Ecto neural progenitor cell (in vitro differentiated cells): ENCODE results near the gene ZNF512.
"Not testable (repeated sequence)": the region's sequence is repeated elsewhere in the genome, so short reads cannot be mapped to it uniquely, and the experiment has no call there.

Source experiments
- DNase-seq: peaks from one replicate; pipeline ENCODE4 v3.0.0-alpha.2; 2018; ENCODE audit warnings: low spot score

ZNF512 gene, protein sequence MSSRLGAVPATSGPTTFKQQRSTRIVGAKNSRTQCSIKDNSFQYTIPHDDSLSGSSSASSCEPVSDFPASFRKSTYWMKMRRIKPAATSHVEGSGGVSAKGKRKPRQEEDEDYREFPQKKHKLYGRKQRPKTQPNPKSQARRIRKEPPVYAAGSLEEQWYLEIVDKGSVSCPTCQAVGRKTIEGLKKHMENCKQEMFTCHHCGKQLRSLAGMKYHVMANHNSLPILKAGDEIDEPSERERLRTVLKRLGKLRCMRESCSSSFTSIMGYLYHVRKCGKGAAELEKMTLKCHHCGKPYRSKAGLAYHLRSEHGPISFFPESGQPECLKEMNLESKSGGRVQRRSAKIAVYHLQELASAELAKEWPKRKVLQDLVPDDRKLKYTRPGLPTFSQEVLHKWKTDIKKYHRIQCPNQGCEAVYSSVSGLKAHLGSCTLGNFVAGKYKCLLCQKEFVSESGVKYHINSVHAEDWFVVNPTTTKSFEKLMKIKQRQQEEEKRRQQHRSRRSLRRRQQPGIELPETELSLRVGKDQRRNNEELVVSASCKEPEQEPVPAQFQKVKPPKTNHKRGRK

DNA sequence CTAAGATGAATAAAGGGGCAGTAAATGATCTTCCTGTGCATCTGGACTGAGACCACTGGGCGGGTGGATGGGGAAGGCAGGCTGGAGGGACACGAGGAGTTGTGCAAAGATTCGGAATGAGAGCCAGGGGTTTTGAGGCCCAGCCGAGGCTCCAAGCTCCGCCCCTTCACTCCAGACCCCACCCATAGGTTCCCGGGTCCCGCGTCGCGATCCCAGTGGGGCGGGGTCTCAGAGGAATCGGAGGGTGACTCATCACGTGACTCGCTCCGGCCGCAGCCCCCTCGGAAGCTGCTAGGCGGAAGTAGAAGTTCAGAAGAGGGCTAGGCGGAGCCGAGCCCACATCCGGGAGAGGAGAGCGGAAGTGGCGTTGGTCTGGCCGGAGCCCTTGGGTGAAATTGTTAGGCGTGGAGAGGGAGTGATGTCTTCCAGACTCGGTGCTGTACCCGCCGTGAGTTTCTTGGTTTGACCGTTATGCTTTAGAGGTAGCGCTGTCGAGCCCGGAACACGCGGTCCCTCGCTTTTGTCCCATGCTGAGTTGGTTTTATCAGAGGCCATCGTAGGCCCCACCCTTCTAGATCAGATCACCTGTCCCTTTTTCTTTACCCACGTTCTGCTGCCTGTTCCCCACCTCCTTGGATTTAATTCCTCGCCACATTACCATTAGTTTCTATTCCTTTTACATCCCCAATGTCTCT lies at the start of gene ZNF512:
Gene ZNF512, plus strand, starts transcription at position 348 of the 695 bp plus-strand sequence. Its CDS starts 71 bp downstream, at position 419.
- peak; percentile 95 for DNase-seq

DNA sequence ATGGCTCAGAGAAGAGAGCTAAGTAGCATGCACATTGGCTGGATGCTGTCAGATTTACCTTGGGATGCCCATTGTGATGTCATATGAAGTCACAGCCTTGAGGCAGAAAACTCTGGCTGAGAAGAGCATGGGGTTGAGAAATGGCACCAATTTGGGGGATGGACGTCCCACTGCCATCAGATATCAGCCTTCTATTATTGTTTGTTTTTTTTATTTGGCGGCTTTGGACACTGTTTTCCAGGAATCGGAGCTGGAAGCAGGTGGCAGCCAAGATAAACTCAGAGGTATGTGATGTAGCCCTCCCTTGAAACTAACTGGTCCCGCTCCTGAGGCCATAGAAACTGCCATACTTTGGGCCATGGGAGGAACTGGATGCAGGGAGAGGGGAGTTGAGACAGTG lies 45.6 kb upstream of the ZNF512 start:
- no peak for DNase-seq

DNA sequence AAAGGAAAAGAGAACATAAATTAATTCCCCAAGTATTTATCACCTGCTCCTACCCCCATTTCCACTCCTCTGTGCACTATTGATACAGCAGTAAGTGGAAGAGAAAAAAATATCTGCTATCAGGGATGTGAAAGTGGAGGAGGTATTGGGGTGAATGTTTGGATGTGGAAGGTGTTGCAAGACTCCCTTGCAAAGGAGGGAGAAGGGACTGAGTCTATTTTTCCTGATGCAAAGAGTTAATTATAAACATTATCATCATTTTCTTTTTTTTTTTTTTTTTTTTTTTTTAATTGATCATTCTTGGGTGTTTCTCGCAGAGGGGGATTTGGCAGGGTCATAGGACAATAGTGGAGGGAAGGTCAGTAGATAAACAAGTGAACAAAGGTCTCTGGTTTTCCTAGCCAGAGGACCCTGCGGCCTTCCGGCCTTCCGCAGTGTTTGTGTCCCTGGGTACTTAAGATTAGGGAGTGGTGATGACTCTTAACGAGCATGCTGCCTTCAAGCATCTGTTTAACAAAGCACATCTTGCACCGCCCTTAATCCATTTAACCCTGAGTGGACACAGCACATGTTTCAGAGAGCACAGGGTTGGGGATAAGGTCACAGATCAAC lies 43.9 kb upstream of the ZNF512 start:
- not testable (repeated sequence) for DNase-seq

DNA sequence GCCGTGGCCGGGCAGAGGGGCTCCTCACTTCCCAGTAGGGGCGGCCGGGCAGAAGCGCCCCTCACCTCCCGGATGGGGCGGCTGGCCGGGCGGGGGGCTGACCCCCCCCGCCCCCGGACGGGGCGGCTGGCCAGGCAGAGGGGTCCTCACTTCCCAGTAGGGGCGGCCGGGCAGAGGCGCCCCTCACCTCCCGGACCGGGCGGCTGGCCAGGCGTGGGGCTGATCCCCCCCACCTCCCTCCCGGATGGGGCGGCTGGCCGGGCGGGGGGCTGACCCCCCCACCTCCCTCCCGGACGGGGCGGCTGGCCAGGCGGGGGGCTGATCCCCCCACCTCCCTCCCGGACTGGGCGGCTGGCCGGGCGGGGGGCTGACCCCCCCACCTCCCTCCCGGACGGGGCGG lies 43.2 kb upstream of the ZNF512 start:
- not testable (repeated sequence) for DNase-seq

DNA sequence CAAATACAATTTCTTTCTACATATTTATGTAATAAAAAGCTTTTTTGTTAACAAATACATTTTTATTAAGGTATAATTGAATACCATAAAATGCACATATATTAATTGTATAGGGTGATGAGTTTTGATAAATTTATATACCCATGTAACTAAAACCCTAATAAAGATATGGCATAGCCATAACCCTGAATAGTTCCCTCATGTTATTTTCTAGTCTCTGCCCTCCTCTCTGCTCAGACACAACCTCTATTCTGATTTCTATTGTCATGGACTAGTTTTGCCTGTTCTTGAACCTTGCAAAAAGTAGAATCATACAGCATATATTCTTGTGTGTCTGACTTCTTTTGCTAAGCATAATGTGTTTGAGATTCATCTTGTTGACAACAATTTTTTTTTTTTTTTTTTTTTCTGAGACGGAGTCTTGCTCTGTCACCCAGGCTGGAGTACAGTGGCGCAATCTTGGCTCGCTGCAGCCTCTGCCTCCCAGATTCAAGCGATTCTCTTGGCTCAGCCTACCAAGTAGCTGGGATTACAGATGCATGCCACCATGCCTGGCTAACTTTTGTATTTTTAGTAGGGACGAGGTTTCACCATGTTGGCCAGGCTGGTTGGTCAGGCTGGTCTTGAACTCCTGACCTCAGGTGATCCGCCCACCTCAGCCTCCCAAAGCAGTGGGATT lies 38.6 kb upstream of the ZNF512 start:
- DNase-seq: no peak

DNA sequence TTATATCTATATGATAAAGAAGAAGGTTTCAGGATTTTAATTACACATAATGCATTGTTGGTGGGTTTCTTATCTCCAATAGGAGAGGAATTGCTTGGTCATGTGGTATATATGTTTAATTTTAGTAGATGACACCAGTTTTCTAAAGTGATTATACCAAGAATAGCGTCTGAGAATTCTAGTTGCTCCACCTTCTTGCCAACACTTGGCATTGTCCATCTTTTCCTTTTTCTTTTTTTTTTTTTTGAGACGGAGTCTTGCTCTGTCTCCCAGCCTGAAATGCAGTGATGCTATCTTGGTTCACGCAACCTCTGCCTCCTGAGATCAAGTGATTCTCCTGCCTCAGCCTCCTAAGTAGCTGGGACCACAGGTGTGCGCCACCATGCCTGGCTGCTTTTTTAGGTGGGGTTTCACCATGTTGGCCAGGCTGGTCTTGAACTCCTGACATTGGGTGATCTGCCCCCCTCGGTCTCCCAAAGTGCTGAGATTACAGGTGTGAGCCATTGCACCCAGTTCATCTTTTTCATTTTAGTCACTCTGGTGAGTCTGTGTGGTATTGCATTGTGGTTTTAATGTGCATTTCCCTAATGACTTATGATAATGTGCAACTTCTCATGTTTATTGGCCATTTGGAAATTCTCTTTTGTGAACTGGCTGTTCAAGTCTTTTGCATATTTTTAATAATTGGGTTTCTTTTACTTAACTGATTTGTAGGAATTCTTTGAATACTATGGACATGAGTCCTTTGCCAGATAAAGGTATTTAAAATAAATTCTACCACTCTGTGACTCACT lies 37.3 kb upstream of the ZNF512 start:
- DNase-seq: no peak

DNA sequence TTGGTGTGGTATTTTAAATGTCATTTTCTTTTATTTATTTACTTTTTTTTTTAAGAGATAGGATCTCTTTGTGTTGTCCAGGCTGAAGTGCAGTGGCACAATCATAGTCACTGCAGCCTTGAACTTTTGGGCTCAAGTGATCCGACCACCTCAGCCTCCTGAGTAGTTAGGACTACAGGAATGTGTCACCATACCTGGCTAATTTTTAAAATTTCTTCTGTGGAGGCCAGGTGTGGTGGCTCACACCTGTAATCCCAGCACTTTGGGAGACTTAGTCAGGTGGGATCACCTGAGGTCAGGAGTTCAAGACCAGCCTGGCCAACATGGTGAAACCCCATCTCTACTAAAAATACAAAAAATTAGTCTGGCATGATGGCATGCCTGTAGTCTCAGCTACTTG lies 33.5 kb upstream of the ZNF512 start:
- no peak for DNase-seq

DNA sequence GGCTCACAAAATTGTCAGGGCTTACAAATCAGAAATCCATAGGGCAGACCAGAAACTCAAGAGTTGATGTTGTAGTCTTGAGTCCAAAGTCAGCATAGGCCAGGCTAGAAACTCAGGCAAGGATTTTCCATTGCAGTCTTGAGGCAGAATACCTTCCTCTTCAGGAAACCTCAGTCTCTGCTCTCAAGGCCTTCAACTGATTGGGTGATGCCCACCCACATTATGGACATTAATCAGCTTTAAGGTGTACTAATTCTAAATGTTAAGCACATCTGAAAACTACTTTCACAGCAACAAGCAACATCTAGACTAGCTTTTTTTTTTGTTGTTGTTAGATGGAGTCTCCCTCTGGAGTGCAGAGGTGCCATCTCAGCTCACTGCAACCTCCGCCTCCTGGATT lies 31.3 kb upstream of the ZNF512 start:
- no peak for DNase-seq

DNA sequence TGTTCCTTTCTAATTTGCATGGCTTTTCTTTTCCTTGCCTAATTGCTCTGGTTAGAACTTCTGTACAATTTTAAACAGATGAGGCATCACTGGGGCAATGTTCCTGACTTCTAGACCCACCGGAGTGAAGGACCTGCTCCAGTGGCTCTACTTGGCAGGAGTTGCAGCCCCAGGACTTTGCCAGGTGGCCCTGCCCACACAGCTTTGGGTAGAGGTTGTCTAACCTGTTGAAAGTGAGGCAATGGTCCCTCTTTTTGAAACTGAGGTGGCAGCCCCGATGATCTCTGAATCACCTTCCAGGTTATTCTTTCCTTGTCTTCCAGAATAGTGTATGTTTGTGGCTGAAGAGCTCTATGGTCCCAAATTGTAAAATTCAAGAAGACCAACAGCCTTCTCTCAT lies 29.9 kb upstream of the ZNF512 start:
- no peak for DNase-seq

DNA sequence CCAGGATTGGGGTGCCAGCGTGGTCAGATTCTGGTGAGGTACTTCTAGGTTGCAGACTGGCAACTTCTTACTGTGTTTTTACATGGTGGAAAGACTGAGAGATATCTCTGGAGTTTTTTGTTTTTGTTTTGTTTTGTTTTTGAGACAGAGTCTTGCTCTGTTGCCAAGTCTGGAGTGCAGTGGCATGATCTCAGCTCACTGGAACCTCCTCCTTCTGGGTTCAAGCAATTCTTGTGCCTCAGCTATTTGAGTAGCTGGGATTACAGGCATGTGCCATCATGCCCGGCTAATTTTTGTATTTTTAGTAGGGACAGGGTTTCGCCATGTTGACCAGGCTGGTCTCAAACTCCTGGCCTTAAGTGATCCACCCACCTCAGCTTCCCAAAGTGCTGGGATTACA lies 28.4 kb upstream of the ZNF512 start:
- DNase-seq: not testable (repeated sequence)

DNA sequence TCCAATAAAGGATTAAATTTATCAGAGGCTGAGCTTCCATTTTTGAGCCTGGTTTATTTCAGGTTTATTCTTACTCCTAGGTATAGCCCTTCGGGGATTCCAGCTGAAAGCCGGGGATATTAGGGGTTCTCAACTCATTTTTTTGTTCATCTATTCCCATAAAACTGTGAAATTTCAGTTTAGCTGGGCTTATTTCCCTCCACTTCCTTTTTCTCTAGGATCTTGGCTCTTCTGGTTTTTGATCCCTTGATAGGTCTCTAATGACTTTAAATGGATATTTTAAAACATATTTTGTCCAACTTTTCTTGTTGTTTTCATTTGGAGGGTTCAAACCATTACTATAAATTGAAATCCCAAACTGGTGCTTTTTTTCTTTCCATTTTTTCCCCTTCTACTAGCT lies 23.6 kb upstream of the ZNF512 start:
- no peak for DNase-seq

DNA sequence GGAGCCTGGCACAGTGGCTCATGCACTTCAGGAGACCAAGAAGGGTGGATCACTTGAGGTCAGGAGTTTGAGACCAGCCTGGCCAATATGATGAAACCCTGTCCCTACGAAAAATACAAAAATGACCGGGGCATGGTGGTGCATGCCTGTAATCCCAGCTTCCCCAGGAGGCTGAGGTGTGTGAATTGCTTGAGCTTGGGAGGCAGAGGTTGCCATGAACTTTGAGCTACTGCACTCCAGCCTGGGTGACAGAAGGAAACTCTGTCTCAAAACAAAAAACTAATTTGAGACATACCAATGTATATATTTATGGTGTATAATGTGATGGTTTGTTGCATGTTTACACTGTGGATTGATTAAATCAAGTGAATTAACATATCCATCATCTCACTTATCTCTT lies 21.8 kb upstream of the ZNF512 start:
- no peak for DNase-seq

DNA sequence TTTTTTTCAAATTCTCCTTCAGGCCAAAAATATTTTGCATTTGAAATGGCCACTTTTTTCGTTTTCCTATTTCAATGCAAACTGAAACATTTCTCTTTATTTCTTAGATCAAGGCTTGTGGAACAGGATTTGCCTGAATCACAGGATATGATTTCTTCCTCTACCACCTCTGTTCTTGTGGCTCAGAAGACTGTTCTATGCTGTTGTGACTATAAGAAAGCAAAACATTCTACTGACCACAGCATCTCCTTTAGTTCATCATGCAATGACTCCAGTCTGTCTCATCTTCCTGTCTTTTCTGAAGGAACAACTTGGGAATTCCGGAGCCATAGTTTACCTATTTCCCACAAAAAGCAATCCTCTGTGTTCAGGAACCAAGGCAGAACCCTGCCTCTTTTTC lies 16.2 kb upstream of the ZNF512 start:
- DNase-seq: no peak

DNA sequence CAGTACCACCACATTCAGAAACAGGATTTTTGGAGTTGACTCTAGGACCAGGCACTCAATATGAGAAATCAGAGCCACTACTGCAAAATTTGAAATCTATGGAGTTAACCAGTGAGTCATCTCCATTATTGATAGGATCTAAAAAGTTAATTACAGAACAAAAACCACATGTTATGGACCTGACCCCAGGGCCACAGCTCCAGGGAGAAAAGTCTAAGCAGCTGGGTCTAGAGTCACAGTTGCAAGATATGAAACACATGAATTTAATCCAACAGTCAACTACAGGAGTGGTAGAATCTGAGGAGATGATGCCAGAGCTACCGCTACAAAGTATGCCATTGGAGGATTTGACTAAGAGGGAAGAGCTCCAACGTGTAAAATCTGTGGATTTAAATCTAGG lies 13.4 kb upstream of the ZNF512 start:
- no peak for DNase-seq

DNA sequence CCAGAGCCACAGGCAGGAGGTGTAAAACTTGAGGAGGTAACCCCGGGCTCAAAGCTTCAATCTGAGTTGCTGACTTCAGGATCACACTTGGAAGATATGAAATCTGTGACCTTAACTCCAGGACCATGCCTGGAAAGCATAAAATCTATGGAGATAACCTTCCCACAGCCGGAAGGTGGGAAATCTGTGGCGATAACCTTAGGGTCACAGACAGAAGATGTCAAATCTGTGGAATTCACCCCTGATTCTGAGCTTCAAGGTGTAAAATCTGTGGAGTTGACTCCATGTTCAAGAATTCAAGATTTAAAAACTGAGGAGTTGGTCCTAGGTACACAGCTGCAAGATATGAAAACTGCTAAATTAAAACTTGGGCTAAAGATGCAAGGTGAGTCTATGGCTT lies 11.6 kb upstream of the ZNF512 start:
- DNase-seq: no peak

DNA sequence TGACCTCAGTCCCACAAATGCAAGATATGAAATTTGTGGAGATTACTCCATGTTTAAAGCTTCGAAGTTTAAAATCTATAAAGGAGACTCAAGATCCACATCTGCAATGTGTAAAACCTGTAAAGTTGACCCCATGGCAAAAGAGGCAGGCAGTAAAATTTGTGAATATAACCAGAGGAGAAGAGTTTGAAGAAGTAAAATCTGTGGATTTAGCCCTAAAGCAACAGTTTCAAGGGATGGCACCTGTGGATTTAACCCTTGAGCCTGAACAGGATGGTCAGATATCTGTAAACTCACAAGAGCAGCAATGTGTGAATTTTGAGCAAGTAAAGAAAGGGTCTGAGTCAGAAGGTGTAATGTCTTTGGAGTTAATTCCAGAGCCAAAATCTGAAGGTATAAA lies 11.2 kb upstream of the ZNF512 start:
- no peak for DNase-seq

DNA sequence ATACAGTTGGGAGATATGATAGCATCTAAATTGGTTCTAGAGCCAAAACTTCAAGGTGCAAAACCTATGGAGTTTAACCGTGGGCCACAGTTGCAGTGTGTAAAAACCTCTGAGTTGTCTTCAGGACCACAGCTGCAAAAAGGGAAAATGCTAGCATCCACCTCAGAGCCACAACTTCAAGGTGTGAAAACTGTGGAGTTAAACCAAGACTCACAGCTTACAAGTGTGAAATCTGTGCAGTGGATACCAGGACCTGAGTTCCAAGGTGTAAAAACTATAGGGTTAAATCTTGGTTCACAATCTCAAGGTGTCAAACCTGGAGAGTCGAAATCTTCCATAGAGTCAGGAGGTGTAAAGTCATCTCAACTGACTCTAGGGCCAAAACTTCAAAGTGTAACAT lies 10.4 kb upstream of the ZNF512 start:
- no peak for DNase-seq

DNA sequence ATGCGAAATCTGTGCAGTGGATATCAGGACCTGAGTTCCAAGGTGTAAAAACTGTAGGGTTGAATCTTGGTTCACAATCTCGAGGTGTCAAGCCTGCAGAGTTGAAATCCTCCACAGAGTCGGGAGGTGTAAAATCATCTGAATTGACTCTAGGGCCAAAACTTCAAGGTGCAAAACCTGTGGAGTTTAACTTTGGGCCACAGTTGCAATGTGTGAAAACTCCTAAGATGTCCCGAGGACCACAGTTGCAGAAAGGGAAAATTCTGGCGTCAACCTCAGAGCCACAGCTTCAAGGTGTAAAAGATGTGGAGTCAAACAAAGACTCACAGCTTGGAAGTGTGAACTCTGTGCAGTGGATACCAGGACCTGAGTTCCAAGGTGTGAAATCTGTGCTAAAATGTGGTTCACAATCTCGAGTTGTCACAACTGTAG lies 9.8 kb upstream of the ZNF512 start:
- DNase-seq: no peak

DNA sequence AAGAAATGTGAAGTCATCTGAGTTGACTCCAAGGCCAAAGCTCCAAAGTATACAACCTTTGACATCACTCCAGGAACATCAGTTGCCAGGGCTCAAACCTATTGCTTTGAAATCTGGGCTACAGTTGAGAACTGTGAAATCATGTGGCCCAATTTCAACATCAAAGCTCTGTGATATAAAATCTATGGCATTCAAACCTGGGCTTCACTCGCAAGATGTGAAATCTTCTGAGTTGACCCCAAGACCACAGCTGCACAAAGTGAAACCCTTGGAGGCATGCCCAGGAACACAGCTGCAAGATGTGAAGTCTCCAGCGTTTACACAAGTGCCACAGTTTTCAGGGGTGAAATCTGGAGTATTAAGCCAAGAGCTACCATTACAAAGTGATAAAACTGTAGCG lies 9.4 kb upstream of the ZNF512 start:
- no peak for DNase-seq

DNA sequence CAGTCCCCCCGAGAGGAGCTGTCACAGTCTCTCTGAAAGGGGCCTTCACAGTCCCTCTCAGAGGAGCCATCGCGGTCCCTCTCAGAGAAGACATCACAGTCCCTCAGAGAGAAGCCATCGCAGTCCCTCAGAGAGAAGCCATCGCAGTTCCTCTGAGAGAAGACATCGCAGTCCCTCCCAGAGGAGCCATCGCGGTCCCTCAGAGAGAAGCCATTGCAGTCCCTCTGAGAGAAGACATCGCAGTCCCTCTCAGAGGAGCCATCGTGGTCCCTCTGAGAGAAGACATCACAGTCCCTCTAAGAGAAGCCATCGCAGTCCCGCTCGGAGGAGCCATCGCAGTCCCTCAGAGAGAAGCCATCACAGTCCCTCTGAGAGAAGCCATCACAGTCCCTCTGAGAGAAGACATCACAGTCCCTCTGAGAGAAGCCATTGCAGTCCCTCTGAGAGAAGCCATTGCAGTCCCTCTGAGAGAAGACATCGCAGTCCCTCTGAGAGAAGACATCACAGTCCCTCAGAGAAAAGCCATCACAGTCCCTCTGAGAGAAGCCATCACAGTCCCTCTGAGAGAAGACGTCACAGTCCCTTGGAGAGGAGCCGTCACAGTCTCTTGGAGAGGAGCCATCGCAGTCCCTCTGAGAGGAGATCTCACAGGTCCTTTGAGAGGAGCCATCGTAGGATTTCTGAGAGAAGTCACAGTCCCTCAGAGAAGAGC lies 1.3 kb upstream of the ZNF512 start:
- no peak for DNase-seq
